DOHH2 (cell line): ENCODE results near the gene CTSZ.

Experiments
- H3F3A ChIP-seq: fragments of 200-600 bp; sonication (generic), shearing (Covaris generic); 2 replicates; pipeline ENCODE4 v1.6.0; 2016; ENCODE audit warnings: antibody characterized with exemption, mild to moderate bottlenecking; ENCODE audit not compliant: control insufficient read depth, insufficient read depth
- H3K27ac ChIP-seq: fragments of 200-600 bp; sonication (generic); 2 replicates; pipeline ENCODE4 v1.5.1; 2014; ENCODE audit warnings: low read depth, mild to moderate bottlenecking, low read length, moderate library complexity
- H3K27me3 ChIP-seq: fragments of 200-600 bp; sonication (generic); 2 replicates; pipeline ENCODE4 v1.6.1; 2014; ENCODE audit warnings: mild to moderate bottlenecking, low read length, mixed read lengths; ENCODE audit not compliant: control insufficient read depth
- H3K36me3 ChIP-seq: fragments of 200-600 bp; sonication (generic); 2 replicates; pipeline ENCODE4 v1.6.1; 2014; ENCODE audit warnings: mild to moderate bottlenecking, low read length, moderate library complexity, mixed read lengths; ENCODE audit not compliant: control insufficient read depth
- H3K4me1 ChIP-seq: fragments of 200-600 bp; sonication (generic); 2 replicates; pipeline ENCODE4 v1.6.1; 2014; ENCODE audit warnings: mild to moderate bottlenecking, low read length, mixed read lengths; ENCODE audit not compliant: control insufficient read depth
- H3K4me2 ChIP-seq: fragments of 200-600 bp; sonication (generic); 2 replicates; pipeline ENCODE4 v1.6.0; 2014; ENCODE audit warnings: mild to moderate bottlenecking, low read length, moderate library complexity
- H3K4me3 ChIP-seq: fragments of 200-600 bp; sonication (generic); 2 replicates; pipeline ENCODE4 v1.5.1; 2014; ENCODE audit warnings: mild to moderate bottlenecking, low read length, mixed read lengths
- H3K79me2 ChIP-seq: fragments of 200-600 bp; sonication (generic); 2 replicates; pipeline ENCODE4 v1.6.1; 2014; ENCODE audit warnings: mild to moderate bottlenecking, low read length, mixed read lengths; ENCODE audit not compliant: control insufficient read depth
- H3K9me2 ChIP-seq: fragments of 200-600 bp; sonication (generic); replicated peaks from 2 replicates; pipeline ENCODE4 v1.6.1; 2014; ENCODE audit warnings: mild to moderate bottlenecking, low read length, mixed read lengths; ENCODE audit not compliant: control insufficient read depth
- H3K9me3 ChIP-seq: fragments of 200-600 bp; sonication (generic); 2 replicates; pipeline ENCODE4 v1.6.1; 2014; ENCODE audit warnings: antibody characterized with exemption, low read length, mixed read lengths; ENCODE audit not compliant: control insufficient read depth, insufficient read depth
- H4K20me1 ChIP-seq: fragments of 200-600 bp; sonication (generic); 2 replicates; pipeline ENCODE4 v1.6.0; 2014; ENCODE audit warnings: low read depth, mild to moderate bottlenecking, antibody characterized with exemption, low read length, moderate library complexity; ENCODE audit not compliant: control insufficient read depth, insufficient read depth
- CTCF ChIP-seq: fragments of 200-600 bp; sonication (generic); IDR thresholded peaks from one replicate; pipeline ENCODE4 v1.5.1; 2014; ENCODE audit warnings: antibody characterized with exemption, mild to moderate bottlenecking, low read depth, low read length; ENCODE audit not compliant: poor library complexity, severe bottlenecking
- EZH2phosphoT487 ChIP-seq: fragments of 200-600 bp; sonication (generic); IDR thresholded peaks from 2 replicates; pipeline ENCODE4 v1.6.1; 2017; ENCODE audit warnings: borderline replicate concordance, mild to moderate bottlenecking, antibody characterized with exemption, low read length, moderate library complexity, mixed read lengths

Gene CTSZ

DNA sequence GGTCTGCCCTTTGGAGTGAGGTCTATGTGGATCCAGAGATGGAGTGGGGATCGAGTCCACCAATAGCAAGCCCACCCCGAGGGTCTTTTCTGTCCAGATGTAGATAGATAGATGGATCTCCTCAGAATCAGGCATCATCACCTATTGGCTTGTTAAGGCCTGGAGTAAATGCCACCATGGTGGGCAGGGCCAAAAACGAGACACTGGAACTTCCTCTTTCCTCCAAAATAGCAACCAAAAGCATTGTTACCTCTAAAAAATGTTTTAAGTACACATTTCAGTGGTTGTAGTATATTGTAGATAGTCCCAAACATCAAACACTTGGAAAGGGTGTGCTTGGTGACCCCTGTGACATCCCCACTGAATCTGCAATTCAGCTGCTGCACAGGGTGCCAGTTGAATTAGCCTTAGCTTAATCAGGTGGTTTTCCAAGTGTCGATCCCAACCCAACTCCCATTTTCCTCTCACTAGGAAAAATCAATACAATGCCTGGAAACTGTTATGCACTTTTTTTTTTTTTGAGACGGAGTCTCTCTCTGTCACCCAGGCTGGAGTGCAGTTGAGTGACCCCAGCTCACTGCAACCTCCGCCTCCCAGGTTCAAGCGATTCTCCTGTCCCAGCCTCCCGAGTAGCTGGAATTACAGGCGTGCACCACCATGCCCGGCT, 61.0 kb downstream of the CTSZ start:
- Histone ChIP-seq H3K4me3 (no peak overlapping the region), H3K27ac (no peak overlapping the region), H3F3A (no peaks in the 10 kb centered on the region), H3K27me3 (peaks cover 3% of the 10 kb centered on the region), H3K9me3 (no peaks in the 10 kb centered on the region), H4K20me1 (no peaks in the 10 kb centered on the region), H3K36me3 (no peaks in the 10 kb centered on the region), H3K9me2 (no peaks in the 10 kb centered on the region), H3K4me2 (no peak overlapping the region), H3K4me1 (peaks cover 4% of the 10 kb centered on the region; the same call in 1 of the 2 replicates), H3K79me2 (no peaks in the 10 kb centered on the region)
- TF ChIP-seq CTCF (no peak), EZH2phosphoT487 (no peak)
